Chondrocyte (in vitro differentiated cells): Measurements from ENCODE around the gene TTC28. TPM values are rescaled to one million over a fixed set of nuclear protein-coding genes. Genes with fewer than 3 reads are reported as not detected.

Experiments used
- DNase-seq: peaks from one replicate; pipeline ENCODE4 v3.0.0; 2021; ENCODE audit warnings: mixed read lengths, low spot score
- H3K27ac Mint-ChIP-seq: one replicate; pipeline ENCODE4 v1.8.0; 2021; ENCODE audit warnings: mild to moderate bottlenecking, moderate library complexity, mixed read lengths; ENCODE audit not compliant: unreplicated experiment
- H3K27me3 Mint-ChIP-seq: 2 replicates; pipeline ENCODE4 v1.8.0; 2021; ENCODE audit warnings: low read depth, mixed read lengths
- H3K36me3 Mint-ChIP-seq: 2 replicates; pipeline ENCODE4 v1.8.0; 2021; ENCODE audit warnings: low read depth, mixed read lengths
- H3K4me1 Mint-ChIP-seq: 2 replicates; pipeline ENCODE4 v1.8.0; 2021; ENCODE audit warnings: low read depth, mild to moderate bottlenecking, mixed read lengths
- H3K4me3 Mint-ChIP-seq: one replicate; pipeline ENCODE4 v1.8.0; 2021; ENCODE audit warnings: mild to moderate bottlenecking, moderate library complexity, mixed read lengths; ENCODE audit not compliant: unreplicated experiment
- H3K9me3 Mint-ChIP-seq: 2 replicates; pipeline ENCODE4 v1.8.0; 2021; ENCODE audit warnings: low read depth, mixed read lengths
- total RNA-seq: library from RNA; stranded (reverse); gene quantifications from 3 replicates; pipeline ENCODE4 v1.2.1, GENCODE V29; 2021
- TF ChIP-seq, protein P1 (sequence below): fragments of 200-600 bp; sonication (generic); IDR thresholded peaks from 2 replicates; pipeline ENCODE4 v1.5.0; 2021; ENCODE audit warnings: antibody characterized with exemption, mild to moderate bottlenecking, moderate library complexity

TTC28 gene
- total RNA-seq, 1 donor from 2014 or later: 38.3 TPM

- Mint-ChIP-seq H3K36me3 (no peaks in the 10 kb centered on the region), H3K27ac (peak overlapping the region; percentile 73), H3K9me3 (no peaks in the 10 kb centered on the region), H3K4me1 (peaks cover 77% of the 10 kb centered on the region), H3K4me3 (peak overlapping the region; percentile 11), H3K27me3 (no peaks in the 10 kb centered on the region)
- DNase-seq: no peak
- TF ChIP-seq, protein P1, sequence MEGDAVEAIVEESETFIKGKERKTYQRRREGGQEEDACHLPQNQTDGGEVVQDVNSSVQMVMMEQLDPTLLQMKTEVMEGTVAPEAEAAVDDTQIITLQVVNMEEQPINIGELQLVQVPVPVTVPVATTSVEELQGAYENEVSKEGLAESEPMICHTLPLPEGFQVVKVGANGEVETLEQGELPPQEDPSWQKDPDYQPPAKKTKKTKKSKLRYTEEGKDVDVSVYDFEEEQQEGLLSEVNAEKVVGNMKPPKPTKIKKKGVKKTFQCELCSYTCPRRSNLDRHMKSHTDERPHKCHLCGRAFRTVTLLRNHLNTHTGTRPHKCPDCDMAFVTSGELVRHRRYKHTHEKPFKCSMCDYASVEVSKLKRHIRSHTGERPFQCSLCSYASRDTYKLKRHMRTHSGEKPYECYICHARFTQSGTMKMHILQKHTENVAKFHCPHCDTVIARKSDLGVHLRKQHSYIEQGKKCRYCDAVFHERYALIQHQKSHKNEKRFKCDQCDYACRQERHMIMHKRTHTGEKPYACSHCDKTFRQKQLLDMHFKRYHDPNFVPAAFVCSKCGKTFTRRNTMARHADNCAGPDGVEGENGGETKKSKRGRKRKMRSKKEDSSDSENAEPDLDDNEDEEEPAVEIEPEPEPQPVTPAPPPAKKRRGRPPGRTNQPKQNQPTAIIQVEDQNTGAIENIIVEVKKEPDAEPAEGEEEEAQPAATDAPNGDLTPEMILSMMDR: no peak
Observed at GRCh38 chr22:28143241-28143865, 536.3 kb downstream of the TTC28 start.

- Mint-ChIP-seq H3K27me3 (no peaks in the 10 kb centered on the region), H3K4me1 (peaks cover 75% of the 10 kb centered on the region), H3K4me3 (peak overlapping the region; percentile 8), H3K9me3 (no peaks in the 10 kb centered on the region), H3K36me3 (no peaks in the 10 kb centered on the region), H3K27ac (peak overlapping the region; percentile 73)
- DNase-seq: no peak
- TF ChIP-seq, protein P1: no peak
Observed at GRCh38 chr22:28142361-28142961, 537.2 kb downstream of the TTC28 start.

DNA sequence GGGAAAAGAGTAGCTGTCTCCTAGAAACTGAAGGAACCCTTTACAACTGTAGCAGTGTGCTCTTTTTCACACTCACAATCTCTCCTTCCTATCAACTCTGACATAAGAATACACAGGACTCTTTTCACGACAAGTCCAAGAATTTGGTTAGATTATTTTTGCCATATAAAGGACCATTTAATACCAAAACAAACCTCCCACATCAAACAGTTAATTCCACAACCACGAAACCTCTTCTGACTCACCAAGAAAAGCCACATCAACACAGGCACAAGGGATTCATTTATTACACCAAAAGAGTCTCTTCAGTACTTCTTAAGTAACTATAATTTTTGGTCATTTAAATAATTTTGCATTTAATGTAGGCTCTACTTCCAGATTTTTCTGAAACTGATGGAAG lies 538.0 kb downstream of the TTC28 start:
- no peak overlapping the region for H3K4me3 Mint-ChIP-seq

DNA sequence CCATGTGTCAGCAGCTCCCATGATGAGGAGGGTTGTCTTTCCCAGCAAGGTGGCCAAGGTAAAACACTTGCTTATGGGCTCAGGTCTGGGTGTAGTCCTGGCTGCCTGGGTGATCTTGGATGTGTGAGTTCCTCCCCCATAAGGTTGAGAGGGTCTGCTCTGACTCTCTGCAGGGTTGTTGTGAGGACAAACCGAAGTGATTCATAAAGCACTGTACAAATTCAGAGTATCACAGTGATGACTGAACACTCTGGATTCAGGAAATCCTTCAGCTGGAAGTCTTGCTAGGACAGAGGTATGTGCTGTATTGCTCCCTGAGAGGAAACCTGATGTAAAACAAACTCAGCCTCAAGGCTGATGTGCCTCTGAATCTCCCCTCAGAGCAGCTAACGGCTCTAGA lies 539.7 kb downstream of the TTC28 start:
- TF ChIP-seq, protein P1: no peak
- peaks cover 63% of the 10 kb centered on the region for H3K4me1 Mint-ChIP-seq
- peaks cover under 1% of the 10 kb centered on the region for H3K36me3 Mint-ChIP-seq
- H3K9me3 Mint-ChIP-seq: no peaks in the 10 kb centered on the region
- H3K4me3 Mint-ChIP-seq: no peak overlapping the region
- DNase-seq: no peak
- H3K27me3 Mint-ChIP-seq: no peaks in the 10 kb centered on the region
- peak overlapping the region; percentile 91 for H3K27ac Mint-ChIP-seq

More for the DNA sequence above, 538.0 kb downstream of the TTC28 start:
- TF ChIP-seq, protein P1: no peak
- Mint-ChIP-seq H3K36me3 (no peaks in the 10 kb centered on the region), H3K27ac (peak overlapping the region; percentile 73), H3K9me3 (no peaks in the 10 kb centered on the region), H3K27me3 (no peaks in the 10 kb centered on the region), H3K4me1 (peaks cover 67% of the 10 kb centered on the region)
- no peak for DNase-seq

DNA sequence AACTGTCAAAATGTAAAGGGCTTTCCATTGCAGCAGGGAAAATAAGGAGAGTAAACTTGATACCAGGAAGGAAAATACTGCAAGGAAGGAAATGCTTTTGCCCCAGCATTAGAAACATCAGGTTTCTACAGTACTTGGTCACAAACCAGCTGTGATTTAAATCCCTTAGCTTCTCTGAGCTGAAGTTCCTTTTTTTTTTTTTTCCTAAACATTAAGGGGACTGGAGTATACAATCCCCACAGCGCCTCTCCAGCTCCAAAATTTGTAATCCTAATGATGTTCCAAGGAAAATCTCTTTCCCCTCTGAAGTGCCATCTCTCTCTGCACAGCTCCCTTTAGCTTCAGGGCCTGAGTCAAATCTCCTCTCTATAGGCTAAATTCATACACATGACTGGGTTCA lies 540.1 kb downstream of the TTC28 start:
- Mint-ChIP-seq H3K27ac (peak overlapping the region; percentile 91), H3K9me3 (no peaks in the 10 kb centered on the region), H3K27me3 (no peaks in the 10 kb centered on the region), H3K4me3 (no peak overlapping the region), H3K36me3 (peaks cover 4% of the 10 kb centered on the region), H3K4me1 (peaks cover 62% of the 10 kb centered on the region)
- TF ChIP-seq, protein P1: no peak
- no peak for DNase-seq
